Effector CD4-positive, alpha-beta T cell (primary cell): Measurements from ENCODE around the gene SALL3.

Source experiments
- DNase-seq: peaks from one replicate; pipeline ENCODE4 v3.0.0-alpha.2; 2020

Gene SALL3

GRCh38 chr18:78981394-78981831, 1.8 kb downstream of the SALL3 start:
- DNase-seq: no peak

DNA sequence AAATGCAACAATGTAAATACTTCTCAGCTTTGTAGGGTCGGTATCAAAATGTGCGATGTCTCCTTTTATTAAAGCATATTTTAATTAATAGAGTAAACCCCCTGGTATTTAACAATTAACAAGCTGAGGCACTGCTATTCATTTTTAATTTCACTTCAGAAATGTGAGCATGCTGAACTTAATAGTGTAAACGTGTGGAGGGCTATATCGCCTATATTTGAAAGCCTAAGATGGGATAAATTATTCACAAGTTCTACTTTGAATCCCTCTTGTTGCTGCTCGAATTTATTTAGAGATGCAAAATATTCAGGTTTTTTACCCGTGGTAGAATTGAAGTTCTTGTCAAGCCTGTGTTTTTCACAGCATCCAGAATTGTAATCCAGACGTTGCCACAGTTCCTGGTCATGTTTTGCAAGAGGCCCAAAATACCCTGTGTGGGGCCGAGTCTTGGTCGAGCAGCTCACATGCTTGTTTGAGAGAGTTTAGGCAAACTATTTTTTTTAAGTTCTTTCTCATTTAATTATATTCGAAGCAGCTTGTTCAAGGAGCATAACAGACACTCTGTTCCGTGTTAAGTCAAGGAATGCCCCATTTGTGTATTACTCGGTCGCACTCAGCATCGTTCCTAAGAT, 2.5 kb downstream of the SALL3 start:
- DNase-seq: no peak

DNA sequence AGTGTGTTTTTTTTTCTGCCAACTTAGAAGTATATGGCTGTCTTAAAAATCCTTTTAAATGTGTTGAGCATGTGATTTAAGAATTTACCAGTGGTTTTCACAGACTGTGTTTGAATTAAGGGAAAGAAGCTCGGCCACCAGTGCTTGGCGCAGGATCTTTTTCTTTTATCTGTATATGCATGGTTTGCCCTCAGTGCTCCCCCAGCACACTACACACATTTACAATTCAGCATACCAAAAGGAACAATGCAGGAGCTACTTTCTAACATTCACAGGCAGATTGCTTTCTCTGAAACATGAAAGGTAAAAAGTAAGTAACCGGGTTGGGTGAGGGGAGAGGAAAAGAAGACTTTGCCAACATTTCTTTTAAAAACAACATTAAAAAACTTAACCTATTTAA, 3.9 kb downstream of the SALL3 start:
- DNase-seq: no peak

DNA sequence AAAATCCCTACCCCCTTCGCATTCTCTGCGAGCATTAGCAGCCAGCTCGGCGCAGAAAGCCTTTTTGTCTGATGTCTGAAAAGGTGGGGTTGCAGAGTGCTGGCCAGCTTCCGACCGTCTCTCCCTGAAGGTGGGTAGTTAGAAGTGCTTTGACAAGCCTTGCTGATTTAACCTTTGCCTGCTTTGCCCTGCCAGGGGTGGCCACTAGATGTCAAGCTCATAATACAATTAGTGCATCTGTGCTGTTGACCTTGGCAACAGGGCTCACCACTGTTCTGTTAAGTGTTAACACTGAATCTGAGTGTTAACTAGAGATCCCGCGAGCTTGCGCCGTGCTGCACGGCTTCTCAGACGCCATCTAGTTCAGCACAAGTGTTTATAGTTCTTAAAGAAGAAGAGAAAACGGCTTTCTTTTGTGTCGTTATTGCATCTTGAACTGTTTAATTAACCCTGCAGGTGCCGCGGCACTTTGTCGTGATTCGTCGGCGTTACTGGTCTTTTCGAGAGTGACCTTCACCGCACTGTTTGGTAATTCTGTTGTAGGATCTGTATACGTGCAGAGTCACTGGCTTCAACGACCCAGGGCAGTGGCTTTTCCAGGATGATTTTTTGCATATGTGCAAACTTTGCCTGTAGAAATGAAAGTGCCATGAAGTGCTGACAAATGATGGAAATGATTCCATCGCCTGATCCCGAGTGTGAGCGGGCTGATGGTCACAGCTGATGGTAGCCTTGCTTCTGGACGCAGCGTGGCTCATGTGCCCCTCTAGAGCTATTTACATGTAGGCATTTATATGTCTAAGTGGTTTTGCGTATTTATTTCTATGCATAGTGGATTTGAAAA, 5.5 kb downstream of the SALL3 start:
- DNase-seq: no peak

DNA sequence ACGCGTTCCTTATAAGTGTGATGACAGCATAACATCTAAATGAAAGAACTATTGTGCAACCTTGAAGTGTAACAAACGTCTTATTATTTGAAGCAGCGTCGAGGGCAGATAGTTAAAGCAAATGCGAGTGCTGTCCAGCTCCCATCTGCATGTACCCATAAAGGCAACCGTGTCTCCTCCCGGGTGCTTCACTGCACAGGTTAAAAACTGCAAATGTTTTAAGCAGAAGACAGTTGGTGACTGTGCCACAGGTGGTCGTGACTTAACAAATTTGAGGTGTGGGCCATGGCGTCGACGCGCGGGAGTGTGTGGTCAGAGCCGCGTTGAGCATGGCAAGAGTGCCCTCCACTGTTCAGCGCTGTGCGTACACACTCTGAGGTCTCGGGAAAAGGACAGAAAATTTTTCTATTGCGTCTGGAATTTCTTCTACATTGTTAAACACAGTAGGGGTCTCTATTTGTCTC, 6.4 kb downstream of the SALL3 start:
- no peak for DNase-seq

- no peak for DNase-seq
These were observed 11.8 kb downstream of the SALL3 start for GRCh38 chr18:78991446-78991845.

DNA sequence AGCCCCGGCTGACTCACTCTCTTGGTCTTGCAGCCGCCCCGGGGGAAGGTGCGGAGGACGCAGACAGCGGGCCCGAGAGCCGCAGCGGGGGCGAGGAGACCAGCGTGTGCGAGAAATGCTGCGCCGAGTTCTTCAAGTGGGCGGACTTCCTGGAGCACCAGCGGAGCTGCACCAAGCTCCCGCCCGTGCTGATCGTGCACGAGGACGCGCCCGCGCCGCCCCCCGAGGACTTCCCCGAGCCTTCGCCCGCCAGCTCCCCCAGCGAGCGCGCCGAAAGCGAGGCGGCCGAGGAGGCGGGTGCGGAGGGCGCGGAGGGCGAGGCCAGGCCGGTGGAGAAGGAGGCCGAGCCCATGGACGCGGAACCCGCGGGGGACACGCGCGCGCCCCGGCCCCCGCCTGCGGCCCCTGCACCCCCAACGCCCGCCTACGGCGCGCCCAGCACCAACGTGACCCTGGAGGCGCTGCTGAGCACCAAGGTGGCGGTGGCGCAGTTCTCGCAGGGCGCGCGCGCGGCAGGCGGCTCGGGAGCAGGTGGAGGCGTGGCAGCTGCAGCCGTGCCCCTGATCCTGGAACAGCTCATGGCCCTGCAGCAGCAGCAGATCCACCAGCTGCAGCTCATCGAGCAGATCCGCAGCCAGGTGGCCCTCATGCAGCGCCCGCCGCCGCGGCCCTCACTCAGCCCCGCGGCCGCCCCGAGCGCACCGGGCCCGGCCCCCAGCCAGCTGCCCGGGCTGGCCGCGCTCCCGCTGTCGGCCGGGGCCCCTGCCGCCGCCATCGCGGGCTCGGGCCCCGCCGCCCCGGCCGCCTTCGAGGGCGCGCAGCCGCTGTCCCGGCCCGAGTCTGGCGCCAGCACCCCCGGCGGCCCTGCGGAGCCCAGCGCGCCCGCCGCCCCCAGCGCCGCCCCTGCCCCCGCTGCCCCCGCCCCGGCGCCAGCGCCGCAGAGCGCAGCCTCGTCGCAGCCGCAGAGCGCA, 12.7 kb downstream of the SALL3 start:
- no peak for DNase-seq

DNA sequence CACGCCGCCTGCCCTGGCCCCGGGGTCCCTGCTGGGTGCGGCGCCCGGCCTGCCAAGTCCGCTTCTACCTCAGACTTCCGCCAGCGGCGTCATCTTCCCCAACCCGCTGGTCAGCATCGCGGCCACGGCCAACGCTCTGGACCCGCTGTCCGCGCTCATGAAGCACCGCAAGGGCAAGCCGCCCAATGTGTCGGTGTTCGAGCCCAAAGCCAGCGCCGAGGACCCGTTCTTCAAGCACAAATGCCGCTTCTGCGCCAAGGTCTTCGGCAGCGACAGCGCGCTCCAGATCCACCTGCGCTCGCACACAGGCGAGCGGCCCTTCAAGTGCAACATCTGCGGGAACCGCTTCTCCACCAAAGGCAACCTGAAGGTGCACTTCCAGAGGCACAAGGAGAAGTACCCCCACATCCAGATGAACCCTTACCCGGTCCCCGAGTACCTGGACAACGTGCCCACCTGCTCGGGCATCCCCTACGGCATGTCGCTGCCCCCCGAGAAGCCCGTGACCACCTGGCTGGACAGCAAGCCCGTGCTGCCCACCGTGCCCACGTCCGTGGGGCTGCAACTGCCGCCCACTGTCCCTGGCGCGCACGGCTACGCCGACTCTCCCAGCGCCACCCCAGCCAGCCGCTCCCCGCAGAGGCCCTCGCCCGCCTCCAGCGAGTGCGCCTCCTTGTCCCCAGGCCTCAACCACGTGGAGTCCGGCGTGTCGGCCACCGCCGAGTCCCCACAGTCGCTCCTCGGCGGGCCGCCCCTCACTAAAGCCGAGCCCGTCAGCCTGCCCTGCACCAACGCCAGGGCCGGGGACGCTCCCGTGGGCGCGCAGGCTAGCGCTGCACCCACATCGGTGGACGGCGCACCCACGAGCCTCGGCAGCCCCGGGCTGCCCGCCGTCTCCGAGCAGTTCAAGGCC, 13.7 kb downstream of the SALL3 start:
- DNase-seq: no peak

GRCh38 chr18:78994000-78994399, 14.4 kb downstream of the SALL3 start:
- DNase-seq: no peak

DNA sequence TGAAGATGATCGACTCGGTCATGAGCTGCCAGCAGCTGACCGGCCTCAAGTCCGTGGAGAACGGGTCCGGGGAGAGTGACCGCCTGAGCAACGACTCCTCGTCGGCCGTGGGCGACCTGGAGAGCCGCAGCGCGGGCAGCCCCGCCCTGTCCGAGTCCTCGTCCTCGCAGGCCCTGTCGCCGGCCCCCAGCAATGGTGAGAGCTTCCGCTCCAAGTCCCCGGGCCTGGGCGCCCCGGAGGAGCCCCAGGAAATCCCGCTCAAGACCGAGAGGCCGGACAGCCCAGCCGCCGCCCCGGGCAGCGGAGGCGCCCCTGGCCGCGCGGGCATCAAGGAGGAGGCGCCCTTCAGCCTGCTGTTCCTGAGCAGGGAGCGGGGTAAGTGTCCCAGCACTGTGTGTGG, 14.9 kb downstream of the SALL3 start:
- DNase-seq: no peak

- DNase-seq: no peak
These were observed 15.5 kb downstream of the SALL3 start for GRCh38 chr18:78994977-78995582.

DNA sequence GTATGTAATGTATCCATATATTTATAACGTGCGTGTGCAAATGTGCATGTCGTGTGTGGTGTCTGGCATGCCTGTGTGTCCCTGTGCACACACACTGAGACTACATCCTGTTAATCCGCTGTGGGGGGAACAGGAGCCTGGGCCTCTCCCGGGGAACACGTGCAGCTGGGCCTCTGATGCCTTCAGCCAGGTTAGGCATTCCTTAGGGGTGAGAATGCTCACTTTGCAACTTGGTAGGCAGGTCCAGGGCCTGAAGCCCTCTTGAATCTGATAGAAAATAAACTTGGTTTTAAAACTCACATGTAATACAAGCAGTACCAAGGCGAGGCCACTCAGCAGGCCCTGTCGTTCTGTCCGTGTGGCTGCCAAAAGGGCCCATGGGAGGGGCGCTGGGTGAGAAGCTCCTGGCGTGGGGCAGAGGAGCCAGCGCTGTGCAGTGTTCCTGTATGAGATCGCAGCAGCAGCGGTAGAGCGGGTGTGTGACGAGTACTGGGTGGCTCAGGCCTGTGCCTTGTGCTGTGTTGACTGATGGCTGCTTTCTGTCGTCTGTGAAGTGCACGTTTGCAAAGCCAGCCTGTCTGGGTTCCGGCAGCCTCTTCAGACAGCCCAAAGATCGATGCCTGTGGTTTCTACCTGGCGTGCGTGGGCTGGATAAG, 16.2 kb downstream of the SALL3 start:
- no peak for DNase-seq

DNA sequence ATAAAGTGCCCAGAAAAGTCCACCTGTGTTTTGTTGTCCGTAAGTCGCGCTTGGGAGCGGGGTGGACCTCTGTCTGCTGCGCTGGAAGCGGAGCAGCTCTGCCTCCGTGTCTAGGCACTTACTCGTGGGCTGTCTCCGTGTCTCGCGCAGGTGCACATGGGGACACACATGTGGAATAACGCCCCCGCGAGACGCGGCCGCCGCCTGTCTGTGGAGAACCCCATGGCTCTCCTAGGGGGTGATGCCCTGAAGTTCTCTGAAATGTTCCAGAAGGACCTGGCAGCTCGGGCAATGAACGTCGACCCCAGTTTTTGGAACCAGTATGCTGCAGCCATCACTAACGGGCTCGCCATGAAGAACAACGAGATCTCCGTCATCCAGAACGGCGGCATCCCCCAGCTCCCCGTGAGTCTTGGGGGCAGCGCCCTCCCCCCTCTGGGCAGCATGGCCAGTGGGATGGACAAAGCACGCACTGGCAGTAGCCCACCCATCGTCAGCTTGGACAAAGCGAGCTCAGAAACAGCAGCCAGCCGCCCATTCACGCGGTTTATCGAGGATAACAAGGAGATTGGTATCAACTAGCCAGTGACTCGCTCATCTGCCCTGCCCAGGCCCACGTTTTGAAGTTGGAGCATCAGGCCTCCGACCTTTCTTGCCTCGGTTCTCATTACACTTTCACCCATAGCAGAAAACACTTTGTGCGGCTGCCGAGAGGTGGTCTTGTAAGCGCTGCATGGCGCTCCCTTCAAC, 17.3 kb downstream of the SALL3 start:
- DNase-seq: no peak

GRCh38 chr18:78998371-78999071, 18.9 kb downstream of the SALL3 start:
- no peak for DNase-seq

DNA sequence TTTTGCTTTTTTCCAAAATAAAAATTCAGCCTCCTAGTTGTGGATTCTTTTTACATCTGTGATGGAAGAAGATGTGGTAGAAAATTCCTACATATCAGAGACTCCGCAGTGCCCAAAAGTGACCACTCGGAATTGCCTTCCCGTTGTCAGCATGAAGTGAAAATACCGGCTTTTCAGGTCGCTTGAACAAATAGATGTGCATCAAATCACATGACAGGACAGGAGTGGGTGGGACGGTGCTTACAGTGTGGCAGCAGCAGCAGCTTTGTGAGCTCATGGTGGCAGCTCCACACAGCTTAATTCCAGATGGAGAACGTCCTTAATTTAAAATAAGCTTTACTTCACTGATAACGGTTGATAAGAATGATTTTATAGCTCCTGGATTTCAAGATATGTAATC, 20.3 kb downstream of the SALL3 start:
- no peak for DNase-seq

- DNase-seq: no peak
These were observed 21.4 kb downstream of the SALL3 start for GRCh38 chr18:79000997-79001396.

- no peak for DNase-seq
These were observed 26.0 kb downstream of the SALL3 start for GRCh38 chr18:79005653-79006052.

DNA sequence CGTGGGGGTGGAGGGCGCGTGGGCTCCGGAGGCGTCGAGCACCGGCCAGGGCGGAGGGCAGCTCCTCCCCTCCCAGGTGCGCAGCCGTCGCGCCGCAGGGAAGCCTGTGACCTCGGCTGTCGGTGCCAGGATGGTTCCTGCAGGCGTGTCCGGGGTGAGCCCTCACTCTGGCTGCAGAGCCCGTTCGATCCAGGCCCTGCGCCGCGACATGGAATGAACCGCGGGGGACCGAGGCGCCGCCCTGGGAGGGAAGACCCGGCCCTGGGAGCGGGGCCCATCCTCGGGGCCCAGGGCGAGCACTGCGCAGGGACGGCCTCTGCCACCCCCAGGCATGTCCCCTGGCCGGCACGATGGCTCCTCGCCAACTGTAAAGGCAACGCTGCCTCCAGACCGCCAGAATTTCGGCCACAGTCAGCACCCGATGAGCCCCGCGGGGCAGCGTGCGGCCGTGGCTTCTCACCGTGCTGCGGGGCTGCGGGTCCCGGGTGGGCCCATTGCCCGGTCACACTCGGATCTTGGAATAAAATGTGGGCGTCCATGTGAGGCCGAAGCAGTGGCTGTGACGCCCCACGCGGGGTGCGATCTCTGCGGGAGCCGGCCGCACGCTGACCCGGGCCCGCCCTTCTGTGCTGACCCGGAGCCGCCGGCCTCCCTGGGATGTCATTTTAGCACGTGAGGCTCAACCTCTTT, 26.6 kb downstream of the SALL3 start:
- no peak for DNase-seq

GRCh38 chr18:79007440-79007839, 27.8 kb downstream of the SALL3 start:
- no peak for DNase-seq
